Muscle layer of colon (tissue), 2 donors: Measurements from ENCODE around the gene LORICRIN.

ENCODE experiments used
- H3K27ac ChIP-seq: one replicate; pipeline ENCODE4 v1.7.0; 2013; ENCODE audit warnings: low read depth, mild to moderate bottlenecking, low read length, moderate library complexity
- H3K27me3 ChIP-seq, 2 donors: one replicate each; pipeline ENCODE4 v1.7.0; 2013; ENCODE audit warnings: low read length in 2 of 2, mild to moderate bottlenecking in 2 of 2; ENCODE audit not compliant: insufficient read depth in 2 of 2, control insufficient read depth in 1 of 2
- H3K36me3 ChIP-seq: one replicate; pipeline ENCODE4 v1.7.0; 2013; ENCODE audit warnings: mild to moderate bottlenecking, low read length; ENCODE audit not compliant: insufficient read depth
- H3K4me1 ChIP-seq: one replicate; pipeline ENCODE4 v1.7.0; 2013; ENCODE audit warnings: mild to moderate bottlenecking, low read length; ENCODE audit not compliant: insufficient read depth
- H3K4me3 ChIP-seq, 2 donors: one replicate each; pipeline ENCODE4 v1.7.0; 2013; ENCODE audit warnings: low read length in 2 of 2, low read depth in 1 of 2, mild to moderate bottlenecking in 1 of 2, moderate library complexity in 1 of 2
- H3K9ac ChIP-seq: one replicate; pipeline ENCODE4 v1.7.0; 2013; ENCODE audit warnings: low read length
- H3K9me3 ChIP-seq: one replicate; pipeline ENCODE4 v1.7.0; 2013; ENCODE audit warnings: mild to moderate bottlenecking, low read length
- donor health status: abdominal sarcoma.
- donor health status: Adenocarcinoma of cecum.

The LORICRIN gene

GRCh38 chr1:153307221-153307600 lies 47.7 kb downstream of the LORICRIN start:
- H3K27ac ChIP-seq = no peak overlapping the region
- no peaks in the 10 kb centered on the region for H3K27me3 ChIP-seq
- H3K9ac ChIP-seq = no peak overlapping the region
- H3K9me3 ChIP-seq = no peaks in the 10 kb centered on the region
- H3K36me3 ChIP-seq = no peaks in the 10 kb centered on the region
- no peak overlapping the region for H3K4me3 ChIP-seq
- H3K4me1 ChIP-seq = no peaks in the 10 kb centered on the region

GRCh38 chr1:153308540-153308939 lies 49.1 kb downstream of the LORICRIN start:
- no peaks in the 10 kb centered on the region for H3K27me3 ChIP-seq
- H3K27ac ChIP-seq = no peak overlapping the region
- H3K9me3 ChIP-seq = no peaks in the 10 kb centered on the region
- H3K36me3 ChIP-seq = no peaks in the 10 kb centered on the region
- no peaks in the 10 kb centered on the region for H3K4me1 ChIP-seq
- H3K4me3 ChIP-seq = no peak overlapping the region
- H3K9ac ChIP-seq = no peak overlapping the region

GRCh38 chr1:153309441-153309840 lies 50.0 kb downstream of the LORICRIN start:
- no peak overlapping the region for H3K27ac ChIP-seq
- no peaks in the 10 kb centered on the region for H3K9me3 ChIP-seq
- no peaks in the 10 kb centered on the region for H3K4me1 ChIP-seq

GRCh38 chr1:153310526-153310925 lies 51.0 kb downstream of the LORICRIN start:
- no peak overlapping the region for H3K27ac ChIP-seq
- no peak overlapping the region for H3K9ac ChIP-seq
- H3K9me3 ChIP-seq = no peaks in the 10 kb centered on the region
- H3K36me3 ChIP-seq = no peaks in the 10 kb centered on the region
- no peaks in the 10 kb centered on the region for H3K4me1 ChIP-seq
- no peaks in the 10 kb centered on the region for H3K27me3 ChIP-seq
- no peak overlapping the region for H3K4me3 ChIP-seq

More at GRCh38 chr1:153309441-153309840, 50.0 kb downstream of the LORICRIN start:
- Histone ChIP-seq H3K27me3 (no peaks in the 10 kb centered on the region), H3K9ac (no peak overlapping the region), H3K4me3 (no peak overlapping the region), H3K36me3 (no peaks in the 10 kb centered on the region)
